Prostate gland (tissue), 2 donors: ENCODE data around the gene HS3ST6.

Source experiments
- CTCF ChIP-seq, 4 experiments: fragments of 200-600 bp in 2 of 4; fragments of 450-650 bp in 2 of 4; sonication (generic) in 2 of 4; IDR thresholded peaks; 1 replicate in 3 of 4; 2 replicates in 1 of 4; pipeline ENCODE4 v1.5.1; 2016 to 2019; ENCODE audit warnings: antibody characterized with exemption in 4 of 4, mild to moderate bottlenecking in 2 of 4, moderate library complexity in 2 of 4
- POLR2AphosphoS5 ChIP-seq: sonication (generic); formaldehyde crosslinking; IDR thresholded peaks from one replicate; pipeline ENCODE4 v1.6.1; 2017; ENCODE audit warnings: antibody characterized with exemption

GRCh38 chr16:1895068-1895467 lies 23.1 kb downstream of the HS3ST6 start:
- TF ChIP-seq POLR2AphosphoS5 (no peak), CTCF (IDR thresholded peaks at IDR 0.05) (no peak)
